Ovary (tissue), 3 donors: ENCODE results near the gene SLC11A2.

Source experiments
- CTCF ChIP-seq, 3 donors: fragments of 450-650 bp in 2 of 3; fragments of 200-600 bp in 1 of 3; IDR thresholded peaks; one replicate each; pipeline versions ENCODE4 v1.5.1 to v1.8.0; 2016 to 2022; ENCODE audit warnings: antibody characterized with exemption in 3 of 3, mild to moderate bottlenecking in 1 of 3
- EP300 ChIP-seq: sonication (generic); formaldehyde crosslinking; IDR thresholded peaks from one replicate; pipeline ENCODE4 v1.6.1; 2017; ENCODE audit warnings: antibody characterized with exemption
- POLR2A ChIP-seq: fragments of 450-650 bp; IDR thresholded peaks from one replicate; pipeline ENCODE4 v1.6.1; 2017; ENCODE audit warnings: antibody characterized with exemption, mild to moderate bottlenecking, moderate library complexity
- donor health status: DM: no; HTN: no; CAD: no.

GRCh38 chr12:51025338-51025835 lies 797 bp downstream of the SLC11A2 start:
- TF ChIP-seq CTCF (IDR thresholded peaks at IDR 0.05) (no peak), POLR2A (no peak), EP300 (no peak)
